A549 (cell line): ENCODE data around the gene ADAMTSL3. TPM values are rescaled to one million over a fixed set of nuclear protein-coding genes. Genes with fewer than 3 reads are reported as not detected.
A peak's percentile ranks its signal among the peaks of the same experiment; 100 is the strongest.

ENCODE experiments used
- ATAC-seq, 2 experiments: fragments of 200-7000 bp in 1 of 2; fragments of >200 bp in 1 of 2; cut with Nextera tagmentation in 1 of 2; cut with Tn5 transposase in 1 of 2; 3 replicates each; pipeline versions ENCODE4 v1.8.0 to v1.9.1; 2018 to 2020; ENCODE audit warnings: mild to moderate bottlenecking in 1 of 2, moderate library complexity in 1 of 2
- CTCF ChIA-PET: fragments of 300-600 bp; sonication (Branson Sonifier 250); formaldehyde crosslinking; extraction: SDS; loops from one replicate; lab custom pipeline; 2021; ENCODE audit warnings: antibody characterized with exemption, inconsistent platforms; lab: Yijun Ruan, JAX
- POLR2A ChIA-PET: fragments of 350-600 bp; formaldehyde crosslinking; extraction: SDS; loops from one replicate; lab custom pipeline; 2021; ENCODE audit warnings: antibody characterized with exemption, inconsistent platforms; lab: Yijun Ruan, JAX
- DNase-seq, 2 experiments: peaks; one replicate each; pipeline versions ENCODE4 v3.0.0 to v3.0.0-alpha.2; 2011 to 2016; ENCODE audit warnings: low read depth in 1 of 2, low spot score in 1 of 2
- FAIRE-seq: peaks from 2 replicates; lab custom pipeline; 2011; peaks lifted over from hg19 to GRCh38; lab: Jason Lieb, UNC
- H3K27ac ChIP-seq, 2 experiments: fragments of >200 bp; sonication (Bioruptor Twin); formaldehyde crosslinking; 3 replicates each; pipeline ENCODE4 v1.5.1; 2016 to 2017
- H3K4me1 ChIP-seq: fragments of >200 bp; sonication (Bioruptor Twin); formaldehyde crosslinking; 3 replicates; pipeline ENCODE4 v1.6.1; 2016
- H3K4me2 ChIP-seq: fragments of >200 bp; sonication (Bioruptor Twin); formaldehyde crosslinking; 3 replicates; pipeline ENCODE4 v1.6.1; 2016
- H3K4me3 ChIP-seq: fragments of >200 bp; sonication (Bioruptor Twin); formaldehyde crosslinking; 3 replicates; pipeline ENCODE4 v1.5.1; 2016
- H3K9me3 ChIP-seq: fragments of >200 bp; sonication (Bioruptor Twin); formaldehyde crosslinking; 3 replicates; pipeline ENCODE4 v1.6.1; 2016
- BHLHE40 ChIP-seq: IDR thresholded peaks from 2 replicates; pipeline ENCODE4 v1.6.1; 2012; ENCODE audit warnings: low read depth, low read length, inconsistent platforms
- CBX2 ChIP-seq: fragments of 200-600 bp; sonication (generic); IDR thresholded peaks from 2 replicates; pipeline ENCODE4 v1.6.1; 2016; ENCODE audit warnings: low read depth, mild to moderate bottlenecking, borderline replicate concordance
- FOSL2 ChIP-seq, 2 experiments: fragments of 450-650 bp in 1 of 2; fragments of >200 bp in 1 of 2; sonication (Bioruptor Twin) in 1 of 2; formaldehyde crosslinking; IDR thresholded peaks; 2 replicates each; pipeline versions ENCODE4 v1.5.0 to v1.6.1; 2016 to 2020; ENCODE audit warnings: mild to moderate bottlenecking in 1 of 2, moderate library complexity in 1 of 2
- HOXA7 ChIP-seq: fragments of 250-450 bp; sonication (Bioruptor Pico); IDR thresholded peaks from 2 replicates; pipeline ENCODE4 v1.5.0; 2020; ENCODE audit warnings: mild to moderate bottlenecking, moderate library complexity
- HOXB13 ChIP-seq: fragments of 250-450 bp; sonication (Bioruptor Pico); IDR thresholded peaks from 2 replicates; pipeline ENCODE4 v1.5.0; 2020; ENCODE audit warnings: low read depth, mild to moderate bottlenecking, moderate library complexity
- KDM1A ChIP-seq: fragments of 200-600 bp; sonication (generic); IDR thresholded peaks from 2 replicates; pipeline ENCODE4 v1.6.1; 2016; ENCODE audit warnings: low read depth, mild to moderate bottlenecking
- KDM5A ChIP-seq: fragments of 200-600 bp; sonication (generic); IDR thresholded peaks from 2 replicates; pipeline ENCODE4 v1.6.1; 2016; ENCODE audit warnings: antibody characterized with exemption, mild to moderate bottlenecking
- NPAS2 ChIP-seq: fragments of 250-450 bp; sonication (Bioruptor Pico); IDR thresholded peaks from 2 replicates; pipeline ENCODE4 v1.8.0; 2022; ENCODE audit warnings: mild to moderate bottlenecking, moderate library complexity, borderline replicate concordance
- NR3C1 ChIP-seq: fragments of >200 bp; sonication (Bioruptor Twin); formaldehyde crosslinking; IDR thresholded peaks from 3 replicates; pipeline ENCODE4 v1.6.1; 2017
- PHF8 ChIP-seq: fragments of 200-600 bp; sonication (generic); IDR thresholded peaks from 2 replicates; pipeline ENCODE4 v1.6.1; 2016; ENCODE audit warnings: low read depth, mild to moderate bottlenecking, antibody characterized with exemption, moderate library complexity, borderline replicate concordance
- RAD21 ChIP-seq, 2 experiments: fragments of >200 bp in 1 of 2; sonication (Bioruptor Twin) in 1 of 2; formaldehyde crosslinking in 1 of 2; IDR thresholded peaks in 1 of 2; conservative IDR thresholded peaks in 1 of 2; 2 replicates in 1 of 2; 3 replicates in 1 of 2; pipeline ENCODE4 v1.6.1; 2012 to 2018; ENCODE audit warnings: inconsistent platforms in 1 of 2
- RARB ChIP-seq: fragments of 250-450 bp; sonication (Bioruptor Pico); IDR thresholded peaks from 2 replicates; pipeline ENCODE4 v1.8.0; 2021; ENCODE audit warnings: mild to moderate bottlenecking, moderate library complexity
- RNF2 ChIP-seq: fragments of 200-600 bp; sonication (generic); IDR thresholded peaks from 2 replicates; pipeline ENCODE4 v1.6.1; 2016; ENCODE audit warnings: low read depth, mild to moderate bottlenecking, antibody characterized with exemption, moderate library complexity, borderline replicate concordance
- ZNF302 ChIP-seq: fragments of 250-450 bp; sonication (Bioruptor Pico); IDR thresholded peaks from 2 replicates; pipeline ENCODE4 v1.9.0; 2021; ENCODE audit warnings: inconsistent platforms, mild to moderate bottlenecking, moderate library complexity
- WGBS: methylation state at CpG from one replicate; pipeline ENCODE4 v1.1.6; 2017; ENCODE audit errors: missing lambda C conversion rate; 5-methylcytosine and 5-hydroxymethylcytosine counted together
- polyA plus RNA-seq, 4 experiments: library from polyadenylated mRNA; depleted of rRNA in 3 of 4; stranded (reverse); fragments of >200 nt; fragmentation: RNase III in 1 of 4; extraction: RNeasy Plus Mini Kit Qiagen cat#74134 plus additional on column Dnase treatment in 1 of 4; gene quantifications; 2 replicates in 3 of 4; 3 replicates in 1 of 4; pipeline ENCODE4 v1.2.3, GENCODE V29; 2011 to 2017
- TF ChIP-seq, protein P1 (sequence below): fragments of >200 bp; sonication (Bioruptor Twin); formaldehyde crosslinking; IDR thresholded peaks from 3 replicates; pipeline ENCODE4 v1.6.1; 2016
- TF ChIP-seq, protein P2 (sequence below): fragments of 450-650 bp; IDR thresholded peaks from 2 replicates; pipeline ENCODE4 v1.6.1; 2014; ENCODE audit warnings: antibody characterized with exemption
- TF ChIP-seq, protein P3 (sequence below): fragments of 250-450 bp; sonication (Bioruptor Pico); IDR thresholded peaks from 2 replicates; pipeline ENCODE4 v1.5.0; 2020; ENCODE audit warnings: low read depth, mild to moderate bottlenecking, moderate library complexity
- TF ChIP-seq, protein P4 (sequence below): fragments of >200 bp; sonication (Bioruptor Twin); formaldehyde crosslinking; IDR thresholded peaks from 3 replicates; pipeline ENCODE4 v1.5.1; 2016
- TF ChIP-seq, protein P5 (sequence below): IDR thresholded peaks from 2 replicates; pipeline ENCODE4 v1.6.1; 2012
- TF ChIP-seq, protein P6 (sequence below): fragments of 250-450 bp; sonication (Bioruptor Pico); IDR thresholded peaks from 2 replicates; pipeline ENCODE4 v1.5.0; 2021; ENCODE audit warnings: mild to moderate bottlenecking, moderate library complexity, borderline replicate concordance

Gene ADAMTSL3
- polyA plus RNA-seq, 2 of the 4 experiments (the other 2 are of a cell fraction): 0.22 to 0.25 TPM

DNA sequence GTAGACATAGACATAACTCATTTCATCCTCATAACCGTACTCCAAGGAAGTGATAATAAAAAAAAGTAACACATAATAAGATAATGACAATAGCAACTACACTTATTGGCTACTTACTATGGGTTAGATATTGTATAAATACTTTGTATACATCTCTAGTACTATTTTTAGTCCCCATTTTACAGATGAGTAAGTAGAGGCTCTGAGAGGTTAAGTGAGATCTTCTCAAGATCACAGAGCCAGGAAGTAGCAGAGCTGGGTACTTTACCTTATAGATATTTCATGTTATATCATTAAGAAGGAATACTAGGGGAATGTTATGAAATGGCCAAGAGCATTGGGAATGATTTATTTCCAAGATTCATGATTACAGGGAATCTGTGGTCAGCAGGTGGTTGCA lies 49.4 kb upstream of the ADAMTSL3 start (continued):
- no peak for TF ChIP-seq ZNF302
- TF ChIP-seq, protein P1, sequence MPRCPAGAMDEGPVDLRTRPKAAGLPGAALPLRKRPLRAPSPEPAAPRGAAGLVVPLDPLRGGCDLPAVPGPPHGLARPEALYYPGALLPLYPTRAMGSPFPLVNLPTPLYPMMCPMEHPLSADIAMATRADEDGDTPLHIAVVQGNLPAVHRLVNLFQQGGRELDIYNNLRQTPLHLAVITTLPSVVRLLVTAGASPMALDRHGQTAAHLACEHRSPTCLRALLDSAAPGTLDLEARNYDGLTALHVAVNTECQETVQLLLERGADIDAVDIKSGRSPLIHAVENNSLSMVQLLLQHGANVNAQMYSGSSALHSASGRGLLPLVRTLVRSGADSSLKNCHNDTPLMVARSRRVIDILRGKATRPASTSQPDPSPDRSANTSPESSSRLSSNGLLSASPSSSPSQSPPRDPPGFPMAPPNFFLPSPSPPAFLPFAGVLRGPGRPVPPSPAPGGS: no peak

DNA sequence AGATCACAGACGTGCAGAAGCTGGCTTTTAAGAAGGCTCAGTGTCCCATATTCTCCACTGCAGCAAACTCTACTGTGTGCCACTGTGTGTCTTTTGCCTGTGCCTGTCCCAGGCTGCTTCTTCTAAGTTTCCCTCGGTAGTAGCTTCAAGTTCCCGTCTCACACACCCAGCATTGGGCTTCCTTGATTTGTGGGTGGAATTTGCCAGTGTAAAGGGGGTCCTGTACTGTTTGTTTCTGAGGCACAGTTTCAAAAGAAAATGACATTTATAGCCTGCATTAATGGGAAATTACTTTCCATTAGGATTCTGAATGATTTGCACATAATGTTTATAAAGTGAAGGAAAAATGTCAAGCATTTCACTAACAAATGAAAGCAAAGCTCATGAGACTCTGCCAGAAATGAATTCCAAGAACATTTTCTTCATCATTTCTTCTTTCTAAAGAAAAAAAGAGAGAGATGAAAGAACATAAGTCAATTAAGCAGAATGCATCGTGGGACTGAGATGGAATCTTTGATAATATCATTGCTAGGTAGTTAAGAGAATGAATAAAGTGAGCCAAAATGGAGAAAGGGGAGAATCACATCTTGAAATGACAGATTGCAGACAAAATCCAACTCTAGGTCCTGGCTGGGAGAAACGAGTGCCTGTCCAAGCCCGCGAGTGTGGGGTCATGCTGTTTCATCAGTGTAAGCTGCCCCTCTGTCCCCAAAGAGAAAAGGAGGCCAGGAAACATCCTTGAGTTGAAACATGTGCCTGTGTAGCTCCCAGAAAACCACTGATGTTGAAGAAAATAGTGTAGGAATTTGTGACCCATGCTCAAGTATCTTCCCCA lies 48.6 kb upstream of the ADAMTSL3 start:
- no peaks in the 10 kb centered on the region for H3K4me1 ChIP-seq
- ATAC-seq (no peak), DNase-seq (no peak), FAIRE-seq (peak; percentile 61)
- H3K4me3 ChIP-seq: no peak overlapping the region
- no peak overlapping the region for H3K4me2 ChIP-seq
- 7% methylated on average over 7 of the region's 7 CpGs for WGBS
- ChIA-PET POLR2A (no interaction called here), CTCF (interaction anchor here (1.0 kb wide), 2 partner anchors 11 to 33 kb away, joined by 3 to 4 read pairs; no protein-coding TSS in a partner anchor)
- TF ChIP-seq RARB (no peak), RAD21 (conservative IDR thresholded peaks at IDR 0.05 in 1 of 2, IDR thresholded peaks at IDR 0.05 in 1 of 2) (no peak)
- TF ChIP-seq, protein P2, sequence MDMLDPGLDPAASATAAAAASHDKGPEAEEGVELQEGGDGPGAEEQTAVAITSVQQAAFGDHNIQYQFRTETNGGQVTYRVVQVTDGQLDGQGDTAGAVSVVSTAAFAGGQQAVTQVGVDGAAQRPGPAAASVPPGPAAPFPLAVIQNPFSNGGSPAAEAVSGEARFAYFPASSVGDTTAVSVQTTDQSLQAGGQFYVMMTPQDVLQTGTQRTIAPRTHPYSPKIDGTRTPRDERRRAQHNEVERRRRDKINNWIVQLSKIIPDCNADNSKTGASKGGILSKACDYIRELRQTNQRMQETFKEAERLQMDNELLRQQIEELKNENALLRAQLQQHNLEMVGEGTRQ: no peak
- no peak overlapping the region for H3K27ac ChIP-seq
- no peaks in the 10 kb centered on the region for H3K9me3 ChIP-seq

DNA sequence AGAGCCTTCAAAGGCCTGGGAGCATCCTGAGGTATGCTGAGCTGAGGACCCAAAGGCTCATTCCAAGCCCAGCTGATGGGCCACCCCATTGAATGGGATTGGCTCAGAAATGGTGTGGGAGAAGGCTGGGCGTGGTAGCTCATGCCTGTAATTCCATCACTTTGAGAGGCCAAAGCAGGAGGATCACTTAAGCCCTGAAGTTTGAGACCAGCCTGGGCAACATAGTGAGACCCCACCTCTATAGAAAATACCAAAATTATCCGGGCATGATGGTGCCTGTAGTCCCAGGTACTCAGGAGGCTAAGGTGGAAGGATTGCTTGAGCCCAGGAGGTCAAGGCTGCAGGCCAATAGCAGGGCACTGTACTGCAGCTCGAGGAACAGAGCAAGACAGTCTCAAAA lies 43.8 kb upstream of the ADAMTSL3 start:
- POLR2A ChIA-PET: no interaction called here
- Histone ChIP-seq H3K4me1 (no peaks in the 10 kb centered on the region), H3K9me3 (no peaks in the 10 kb centered on the region), H3K4me3 (no peak overlapping the region), H3K27ac (no peak overlapping the region), H3K4me2 (no peak overlapping the region)
- TF ChIP-seq, protein P2: no peak
- TF ChIP-seq FOSL2 (IDR thresholded peaks at IDR 0.05) (no peak), FOSL2 (CRISPR knock-in tag; IDR thresholded peaks at IDR 0.05) (no peak), HOXB13 (no peak), NR3C1 (no peak), ZNF302 (no peak), KDM1A (no peak), NPAS2 (CRISPR knock-in tag) (no peak), PHF8 (no peak), KDM5A (no peak), BHLHE40 (no peak), RNF2 (no peak), HOXA7 (CRISPR knock-in tag) (no peak), CBX2 (no peak)
- TF ChIP-seq, protein P3, sequence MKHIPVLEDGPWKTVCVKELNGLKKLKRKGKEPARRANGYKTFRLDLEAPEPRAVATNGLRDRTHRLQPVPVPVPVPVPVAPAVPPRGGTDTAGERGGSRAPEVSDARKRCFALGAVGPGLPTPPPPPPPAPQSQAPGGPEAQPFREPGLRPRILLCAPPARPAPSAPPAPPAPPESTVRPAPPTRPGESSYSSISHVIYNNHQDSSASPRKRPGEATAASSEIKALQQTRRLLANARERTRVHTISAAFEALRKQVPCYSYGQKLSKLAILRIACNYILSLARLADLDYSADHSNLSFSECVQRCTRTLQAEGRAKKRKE (CRISPR knock-in tag): no peak
- TF ChIP-seq, protein P4, sequence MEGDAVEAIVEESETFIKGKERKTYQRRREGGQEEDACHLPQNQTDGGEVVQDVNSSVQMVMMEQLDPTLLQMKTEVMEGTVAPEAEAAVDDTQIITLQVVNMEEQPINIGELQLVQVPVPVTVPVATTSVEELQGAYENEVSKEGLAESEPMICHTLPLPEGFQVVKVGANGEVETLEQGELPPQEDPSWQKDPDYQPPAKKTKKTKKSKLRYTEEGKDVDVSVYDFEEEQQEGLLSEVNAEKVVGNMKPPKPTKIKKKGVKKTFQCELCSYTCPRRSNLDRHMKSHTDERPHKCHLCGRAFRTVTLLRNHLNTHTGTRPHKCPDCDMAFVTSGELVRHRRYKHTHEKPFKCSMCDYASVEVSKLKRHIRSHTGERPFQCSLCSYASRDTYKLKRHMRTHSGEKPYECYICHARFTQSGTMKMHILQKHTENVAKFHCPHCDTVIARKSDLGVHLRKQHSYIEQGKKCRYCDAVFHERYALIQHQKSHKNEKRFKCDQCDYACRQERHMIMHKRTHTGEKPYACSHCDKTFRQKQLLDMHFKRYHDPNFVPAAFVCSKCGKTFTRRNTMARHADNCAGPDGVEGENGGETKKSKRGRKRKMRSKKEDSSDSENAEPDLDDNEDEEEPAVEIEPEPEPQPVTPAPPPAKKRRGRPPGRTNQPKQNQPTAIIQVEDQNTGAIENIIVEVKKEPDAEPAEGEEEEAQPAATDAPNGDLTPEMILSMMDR: no peak
- TF ChIP-seq, protein P5, sequence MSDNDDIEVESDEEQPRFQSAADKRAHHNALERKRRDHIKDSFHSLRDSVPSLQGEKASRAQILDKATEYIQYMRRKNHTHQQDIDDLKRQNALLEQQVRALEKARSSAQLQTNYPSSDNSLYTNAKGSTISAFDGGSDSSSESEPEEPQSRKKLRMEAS: no peak
- TF ChIP-seq, protein P6, sequence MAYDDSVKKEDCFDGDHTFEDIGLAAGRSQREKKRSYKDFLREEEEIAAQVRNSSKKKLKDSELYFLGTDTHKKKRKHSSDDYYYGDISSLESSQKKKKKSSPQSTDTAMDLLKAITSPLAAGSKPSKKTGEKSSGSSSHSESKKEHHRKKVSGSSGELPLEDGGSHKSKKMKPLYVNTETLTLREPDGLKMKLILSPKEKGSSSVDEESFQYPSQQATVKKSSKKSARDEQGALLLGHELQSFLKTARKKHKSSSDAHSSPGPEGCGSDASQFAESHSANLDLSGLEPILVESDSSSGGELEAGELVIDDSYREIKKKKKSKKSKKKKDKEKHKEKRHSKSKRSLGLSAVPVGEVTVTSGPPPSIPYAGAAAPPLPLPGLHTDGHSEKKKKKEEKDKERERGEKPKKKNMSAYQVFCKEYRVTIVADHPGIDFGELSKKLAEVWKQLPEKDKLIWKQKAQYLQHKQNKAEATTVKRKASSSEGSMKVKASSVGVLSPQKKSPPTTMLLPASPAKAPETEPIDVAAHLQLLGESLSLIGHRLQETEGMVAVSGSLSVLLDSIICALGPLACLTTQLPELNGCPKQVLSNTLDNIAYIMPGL (CRISPR knock-in tag): no peak
- DNase-seq: no peak
- FAIRE-seq: no peak
- WGBS: 9% methylated on average over 3 of the region's 3 CpGs
- ATAC-seq: no peak
- CTCF ChIA-PET: no interaction called here
